ENCODE data around the gene GPATCH4.
"Not testable (repeated sequence)": the region's sequence is repeated elsewhere in the genome, so short reads cannot be mapped to it uniquely, and the experiment has no call there.

GPATCH4 gene

DNA sequence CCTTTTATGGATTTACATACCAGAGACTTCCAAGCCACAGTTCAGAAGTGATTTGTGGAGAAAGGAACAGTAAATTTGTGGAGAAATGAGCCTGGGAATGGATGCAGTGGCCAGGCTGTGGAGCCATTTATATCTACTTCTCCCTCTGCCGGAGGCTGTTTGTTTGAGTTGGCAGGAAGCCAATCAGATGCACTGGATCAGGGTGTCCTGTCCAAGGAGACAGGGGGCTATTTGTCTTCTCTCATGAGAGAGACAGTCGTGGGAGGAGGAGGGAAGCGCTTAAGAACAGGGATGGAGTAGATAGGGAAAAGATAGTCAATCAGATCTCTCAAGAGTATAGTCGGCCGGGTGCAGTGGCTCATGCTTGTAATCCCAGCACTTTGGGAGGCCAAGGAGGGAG, 15.2 kb upstream of the GPATCH4 start:
- Histone ChIP-seq H3K9ac (no peak overlapping the region), H3K27me3 (ENCODE audit: control insufficient read depth, insufficient read depth, low read length) (no peaks in the 10 kb centered on the region)

GRCh38 chr1:156615946-156616345, 14.7 kb upstream of the GPATCH4 start:
- peak overlapping the region; percentile 43 for H3K4me3 ChIP-seq (ENCODE audit: low read depth, low read length)
- H3K4me2 ChIP-seq (ENCODE audit: low read length), result peak overlapping the region; percentile 58
- no peak for TF ChIP-seq CTCF (IDR thresholded peaks at IDR 0.05)
- peaks cover 13% of the 10 kb centered on the region for H3K4me1 ChIP-seq
- H3K27ac ChIP-seq, result peak overlapping the region; percentile 97
- no peak overlapping the region for H3K9ac ChIP-seq
- peak overlapping the region; percentile 75 for H2AFZ ChIP-seq
- H3K36me3 ChIP-seq (ENCODE audit: control insufficient read depth, insufficient read depth, low read length), result no peaks in the 10 kb centered on the region
- H3K27me3 ChIP-seq (ENCODE audit: control insufficient read depth, insufficient read depth, low read length), result no peaks in the 10 kb centered on the region
- no peaks in the 10 kb centered on the region for H3K79me2 ChIP-seq
- H3K9me3 ChIP-seq (ENCODE audit: control insufficient read depth, low read length), result no peaks in the 10 kb centered on the region

More for the DNA sequence above, 15.2 kb upstream of the GPATCH4 start:
- H3K4me2 ChIP-seq (ENCODE audit: low read length), result peak overlapping the region; percentile 58
- no peaks in the 10 kb centered on the region for H3K79me2 ChIP-seq
- H3K36me3 ChIP-seq (ENCODE audit: control insufficient read depth, insufficient read depth, low read length), result no peaks in the 10 kb centered on the region
- peak overlapping the region; percentile 75 for H2AFZ ChIP-seq
- peaks cover 13% of the 10 kb centered on the region for H3K4me1 ChIP-seq
- H3K9me3 ChIP-seq (ENCODE audit: control insufficient read depth, low read length), result no peaks in the 10 kb centered on the region
- H3K27ac ChIP-seq, result peak overlapping the region; percentile 97
- TF ChIP-seq CTCF (IDR thresholded peaks at IDR 0.05), result no peak
- H3K4me3 ChIP-seq (ENCODE audit: low read depth, low read length), result peak overlapping the region; percentile 43

DNA sequence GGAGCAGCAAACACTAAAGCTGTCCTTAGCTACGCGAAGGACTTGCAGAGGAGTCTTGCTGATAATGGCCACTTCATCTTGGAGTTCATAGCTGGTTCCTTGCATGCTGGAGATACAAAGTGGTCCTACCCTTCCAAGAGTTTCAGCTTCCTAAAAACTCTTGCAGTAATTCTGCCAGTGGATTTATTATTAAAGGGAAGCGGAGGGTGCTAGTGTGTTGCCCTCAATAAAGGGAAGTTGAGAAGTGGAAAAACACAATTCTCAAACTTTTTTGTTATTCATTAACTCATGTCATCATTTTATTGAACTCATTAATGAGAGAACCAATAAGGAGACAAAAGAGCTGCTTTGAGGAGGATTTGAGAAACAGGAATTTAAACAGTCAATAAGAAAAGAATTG, 11.4 kb upstream of the GPATCH4 start:
- H3K79me2 ChIP-seq, result no peaks in the 10 kb centered on the region
- peaks cover 12% of the 10 kb centered on the region for H3K4me1 ChIP-seq
- TF ChIP-seq CTCF (IDR thresholded peaks at IDR 0.05), result no peak
- H3K9me3 ChIP-seq (ENCODE audit: control insufficient read depth, low read length), result no peaks in the 10 kb centered on the region
- no peak overlapping the region for H3K9ac ChIP-seq
- H2AFZ ChIP-seq, result no peak overlapping the region
- H3K27me3 ChIP-seq (ENCODE audit: control insufficient read depth, insufficient read depth, low read length), result no peaks in the 10 kb centered on the region
- H3K4me3 ChIP-seq (ENCODE audit: low read depth, low read length), result no peak overlapping the region
- H3K36me3 ChIP-seq (ENCODE audit: control insufficient read depth, insufficient read depth, low read length), result no peaks in the 10 kb centered on the region
- no peak overlapping the region for H3K4me2 ChIP-seq (ENCODE audit: low read length)
- H3K27ac ChIP-seq, result no peak overlapping the region

DNA sequence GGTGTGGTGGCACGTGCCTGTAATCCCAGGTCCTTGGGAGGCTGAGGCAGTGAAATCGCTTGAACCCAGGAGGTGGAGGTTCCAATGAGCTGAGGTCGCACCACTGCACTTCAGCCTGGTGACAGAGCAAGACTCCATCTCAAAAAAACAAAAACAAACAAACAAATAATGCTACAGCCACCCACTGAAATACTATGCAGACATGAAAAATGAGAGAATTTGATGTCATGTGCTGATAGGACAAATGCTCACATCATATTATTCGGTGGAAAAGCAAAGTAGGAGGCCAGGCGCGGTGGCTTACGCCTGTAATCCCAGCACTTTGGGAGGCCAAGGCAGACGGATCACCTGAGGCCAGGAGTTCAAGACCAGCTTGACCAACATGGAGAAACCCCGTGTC, 8.8 kb upstream of the GPATCH4 start:
- H3K4me2 ChIP-seq (ENCODE audit: low read length); H3K4me3 ChIP-seq (ENCODE audit: low read depth, low read length); H3K4me1 ChIP-seq; H3K9me3 ChIP-seq (ENCODE audit: control insufficient read depth, low read length); H2AFZ ChIP-seq; H3K27ac ChIP-seq; H3K9ac ChIP-seq; H3K79me2 ChIP-seq; H3K36me3 ChIP-seq (ENCODE audit: control insufficient read depth, insufficient read depth, low read length); H3K27me3 ChIP-seq (ENCODE audit: control insufficient read depth, insufficient read depth, low read length): not testable (repeated sequence)

- Histone ChIP-seq H2AFZ (no peak overlapping the region), H3K36me3 (ENCODE audit: control insufficient read depth, insufficient read depth, low read length) (no peaks in the 10 kb centered on the region), H3K4me1 (peaks cover 3% of the 10 kb centered on the region), H3K9me3 (ENCODE audit: control insufficient read depth, low read length) (no peaks in the 10 kb centered on the region), H3K79me2 (no peaks in the 10 kb centered on the region), H3K27ac (no peak overlapping the region), H3K9ac (no peak overlapping the region), H3K4me3 (ENCODE audit: low read depth, low read length) (no peak overlapping the region), H3K27me3 (ENCODE audit: control insufficient read depth, insufficient read depth, low read length) (no peaks in the 10 kb centered on the region), H3K4me2 (ENCODE audit: low read length) (no peak overlapping the region)
- TF ChIP-seq CTCF (IDR thresholded peaks at IDR 0.05), result peak; percentile 35
Observed at GRCh38 chr1:156608981-156609380, 7.7 kb upstream of the GPATCH4 start.

Data from parathyroid adenoma (tissue), 2 donors.